Endothelial cell of umbilical vein (primary cell): ENCODE results near the gene THOC2. TPM values are rescaled to one million over a fixed set of nuclear protein-coding genes. Genes with fewer than 3 reads are reported as not detected.
"Not testable (repeated sequence)": the region's sequence is repeated elsewhere in the genome, so short reads cannot be mapped to it uniquely, and the experiment has no call there.

Experiments
- BruUV-seq: library from RNA; stranded (reverse); fragments of 400-500 nt; replicated peaks from 2 replicates; lab custom pipeline; 2021; lab: Mats Ljungman, UMichigan
- CTCF ChIA-PET: fragments of 300-600, 350-600 bp; sonication (Branson Sonifier 250); formaldehyde crosslinking; loops from one replicate; lab custom pipeline; 2021; ENCODE audit warnings: antibody characterized with exemption, inconsistent platforms; lab: Charles Lee
- POLR2A ChIA-PET: fragments of 300-600, 350-600 bp; sonication (Branson Sonifier 250); formaldehyde crosslinking; loops from one replicate; lab custom pipeline; 2021; ENCODE audit warnings: antibody characterized with exemption, inconsistent platforms; lab: Charles Lee
- DNase-seq: peaks from one replicate; pipeline ENCODE4 v3.0.0-alpha.2; 2011; ENCODE audit warnings: low read depth, low spot score
- FAIRE-seq: peaks from 2 replicates; lab custom pipeline; 2011; peaks lifted over from hg19 to GRCh38; lab: Jason Lieb, UNC
- H2AFZ ChIP-seq: 2 replicates; pipeline ENCODE4 v1.6.0; 2012; ENCODE audit warnings: low read depth, low read length, control low read depth, inconsistent platforms
- H3K27ac ChIP-seq: 2 replicates; pipeline ENCODE4 v1.5.1; 2011; ENCODE audit warnings: low read depth, mild to moderate bottlenecking, control low read depth, low read length, moderate library complexity; ENCODE audit not compliant: insufficient read depth
- H3K27me3 ChIP-seq, 2 experiments: 2 replicates each; pipeline versions ENCODE4 v1.6.0 to v1.6.1; 2011; ENCODE audit warnings: low read length in 2 of 2, mixed read lengths in 1 of 2; ENCODE audit not compliant: control insufficient read depth in 2 of 2, insufficient read depth in 2 of 2
- H3K36me3 ChIP-seq, 2 experiments: 2 replicates in 1 of 2; 3 replicates in 1 of 2; pipeline ENCODE4 v1.5.1; 2011; ENCODE audit warnings: low read length in 2 of 2, mild to moderate bottlenecking in 1 of 2, moderate library complexity in 1 of 2; ENCODE audit not compliant: control insufficient read depth in 2 of 2, insufficient read depth in 2 of 2; ENCODE audit errors: extremely low read depth in 1 of 2
- H3K4me1 ChIP-seq: 3 replicates; pipeline ENCODE4 v1.5.1; 2011; ENCODE audit warnings: mild to moderate bottlenecking, low read length; ENCODE audit not compliant: control insufficient read depth, insufficient read depth; ENCODE audit errors: extremely low read depth
- H3K4me2 ChIP-seq: 2 replicates; pipeline ENCODE4 v1.6.1; 2011; ENCODE audit warnings: low read length, control low read depth, mixed read lengths; ENCODE audit not compliant: insufficient read depth
- H3K4me3 ChIP-seq, 3 experiments: fragments of 200-600 bp in 1 of 3; sonication (generic), shearing (Covaris generic) in 1 of 3; replicated peaks in 1 of 3; 2 replicates each; pipeline ENCODE4 v1.5.1; 2011 to 2016; ENCODE audit warnings: control low read depth in 3 of 3, low read length in 3 of 3, mild to moderate bottlenecking in 2 of 3, inconsistent platforms in 1 of 3, low read depth in 1 of 3, moderate library complexity in 1 of 3; ENCODE audit not compliant: insufficient read depth in 1 of 3
- H3K79me2 ChIP-seq: 2 replicates; pipeline ENCODE4 v1.6.0; 2012; ENCODE audit warnings: low read length, inconsistent platforms; ENCODE audit not compliant: control insufficient read depth, insufficient read depth
- H3K9ac ChIP-seq: replicated peaks from 2 replicates; pipeline ENCODE3; 2011; ENCODE audit warnings: low read length, control low read depth; ENCODE audit not compliant: insufficient read depth; ENCODE audit errors: extremely low read depth
- H3K9me1 ChIP-seq: replicated peaks from 3 replicates; pipeline ENCODE4 v1.6.0; 2011; ENCODE audit warnings: mild to moderate bottlenecking, low read length; ENCODE audit not compliant: control insufficient read depth, insufficient read depth; ENCODE audit errors: extremely low read depth
- H3K9me3 ChIP-seq: replicated peaks from 2 replicates; pipeline ENCODE4 v1.5.1; 2012; ENCODE audit warnings: low read length, inconsistent platforms; ENCODE audit not compliant: control insufficient read depth, insufficient read depth
- H4K20me1 ChIP-seq: replicated peaks from 2 replicates; pipeline ENCODE3; 2011; ENCODE audit warnings: mild to moderate bottlenecking, low read length; ENCODE audit not compliant: control insufficient read depth, insufficient read depth; ENCODE audit errors: extremely low read depth
- FOS ChIP-seq: IDR thresholded peaks from 2 replicates; pipeline ENCODE4 v1.6.1; 2011; ENCODE audit warnings: mild to moderate bottlenecking, low read length, moderate library complexity, borderline replicate concordance; ENCODE audit not compliant: insufficient read depth
- dilution Hi-C: fragments of 300-500 bp; cut with MboI; formaldehyde crosslinking; loops from one replicate; pipeline ENCODE4 v1.15.0; 2019; ENCODE audit warnings: low sequenced_read_pairs; ENCODE audit not compliant: extremely low pct_ligation_motif_present
- intact Hi-C: fragments of 100-400 bp; cut with micrococcal nuclease; formaldehyde crosslinking; loops from one replicate; pipeline ENCODE4 v1.10.0; 2022
- polyA plus RNA-seq, 4 experiments: library from polyadenylated mRNA; depleted of rRNA in 3 of 4; stranded (reverse) in 3 of 4; unstranded in 1 of 4; fragments of >200 nt; gene quantifications; 2 replicates each; pipeline versions ENCODE4 v1.2.1 to v1.2.3, GENCODE V29; 2011 to 2012; ENCODE audit warnings: missing spikeins in 1 of 4
- total RNA-seq: library from RNA; stranded (reverse); gene quantifications from 2 replicates; pipeline ENCODE4 v1.2.3, GENCODE V29; 2021
- TF ChIP-seq, protein P1 (sequence below), 2 donors: IDR thresholded peaks; 1 replicate in 1 of 2; 2 replicates in 1 of 2; pipeline ENCODE4 v1.5.1; 2011; ENCODE audit warnings: low read length in 2 of 2, mild to moderate bottlenecking in 2 of 2, moderate library complexity in 2 of 2, control low read depth in 1 of 2, inconsistent platforms in 1 of 2, low read depth in 1 of 2; ENCODE audit not compliant: insufficient read depth in 1 of 2; ENCODE audit errors: extremely low read depth in 1 of 2

THOC2 gene
- total and polyA plus RNA-seq, 2 donors (not counting 3 experiments of a cell fraction or from before 2014, with no cell fraction given) = 26.0 to 72.9 TPM

DNA sequence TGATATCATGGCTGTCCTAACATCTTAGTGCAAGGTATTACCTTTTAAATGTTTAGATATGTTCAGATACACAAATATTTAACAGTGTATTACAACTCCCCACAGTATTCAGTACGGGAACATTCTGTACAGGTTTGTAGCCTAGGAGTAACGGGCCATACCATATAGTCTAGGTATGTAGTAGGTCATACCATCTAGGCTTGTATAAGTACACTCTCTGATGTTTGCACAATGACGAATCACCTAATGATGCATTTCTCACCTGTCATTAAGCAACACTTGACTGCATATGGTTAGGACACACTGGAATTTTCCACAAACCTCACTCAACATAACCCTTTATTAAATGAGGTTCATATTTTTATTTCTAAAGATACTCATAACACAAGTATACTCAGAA is 67.7 kb downstream of the THOC2 start:
- Histone ChIP-seq H3K27me3 (no peaks in the 10 kb centered on the region), H2AFZ (no peak overlapping the region), H3K79me2 (peaks cover 2% of the 10 kb centered on the region), H3K36me3 (peaks cover 0 to 4% of the 10 kb centered on the region in 2 experiments), H3K9me3 (no peaks in the 10 kb centered on the region), H3K4me3 (no peak overlapping the region), H3K4me1 (no peaks in the 10 kb centered on the region), H3K27ac (no peak overlapping the region), H4K20me1 (no peaks in the 10 kb centered on the region), H3K9ac (no peak overlapping the region), H3K9me1 (no peaks in the 10 kb centered on the region), H3K4me2 (no peak overlapping the region)
- no TSS peak for BruUV-seq
- FAIRE-seq = no peak
- POLR2A ChIA-PET = no interaction called here
- DNase-seq = no peak
- CTCF ChIA-PET = no interaction called here
- TF ChIP-seq FOS = no peak
- TF ChIP-seq, protein P1, sequence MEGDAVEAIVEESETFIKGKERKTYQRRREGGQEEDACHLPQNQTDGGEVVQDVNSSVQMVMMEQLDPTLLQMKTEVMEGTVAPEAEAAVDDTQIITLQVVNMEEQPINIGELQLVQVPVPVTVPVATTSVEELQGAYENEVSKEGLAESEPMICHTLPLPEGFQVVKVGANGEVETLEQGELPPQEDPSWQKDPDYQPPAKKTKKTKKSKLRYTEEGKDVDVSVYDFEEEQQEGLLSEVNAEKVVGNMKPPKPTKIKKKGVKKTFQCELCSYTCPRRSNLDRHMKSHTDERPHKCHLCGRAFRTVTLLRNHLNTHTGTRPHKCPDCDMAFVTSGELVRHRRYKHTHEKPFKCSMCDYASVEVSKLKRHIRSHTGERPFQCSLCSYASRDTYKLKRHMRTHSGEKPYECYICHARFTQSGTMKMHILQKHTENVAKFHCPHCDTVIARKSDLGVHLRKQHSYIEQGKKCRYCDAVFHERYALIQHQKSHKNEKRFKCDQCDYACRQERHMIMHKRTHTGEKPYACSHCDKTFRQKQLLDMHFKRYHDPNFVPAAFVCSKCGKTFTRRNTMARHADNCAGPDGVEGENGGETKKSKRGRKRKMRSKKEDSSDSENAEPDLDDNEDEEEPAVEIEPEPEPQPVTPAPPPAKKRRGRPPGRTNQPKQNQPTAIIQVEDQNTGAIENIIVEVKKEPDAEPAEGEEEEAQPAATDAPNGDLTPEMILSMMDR (IDR thresholded peaks at IDR 0.05; ENCODE audit: extremely low read depth in 1 of 2, insufficient read depth in 1 of 2, low read depth in 1 of 2, low read length in 2 of 2) = no peak
- intact Hi-C loops (no loop called here), dilution Hi-C loops (no loop called here)

DNA sequence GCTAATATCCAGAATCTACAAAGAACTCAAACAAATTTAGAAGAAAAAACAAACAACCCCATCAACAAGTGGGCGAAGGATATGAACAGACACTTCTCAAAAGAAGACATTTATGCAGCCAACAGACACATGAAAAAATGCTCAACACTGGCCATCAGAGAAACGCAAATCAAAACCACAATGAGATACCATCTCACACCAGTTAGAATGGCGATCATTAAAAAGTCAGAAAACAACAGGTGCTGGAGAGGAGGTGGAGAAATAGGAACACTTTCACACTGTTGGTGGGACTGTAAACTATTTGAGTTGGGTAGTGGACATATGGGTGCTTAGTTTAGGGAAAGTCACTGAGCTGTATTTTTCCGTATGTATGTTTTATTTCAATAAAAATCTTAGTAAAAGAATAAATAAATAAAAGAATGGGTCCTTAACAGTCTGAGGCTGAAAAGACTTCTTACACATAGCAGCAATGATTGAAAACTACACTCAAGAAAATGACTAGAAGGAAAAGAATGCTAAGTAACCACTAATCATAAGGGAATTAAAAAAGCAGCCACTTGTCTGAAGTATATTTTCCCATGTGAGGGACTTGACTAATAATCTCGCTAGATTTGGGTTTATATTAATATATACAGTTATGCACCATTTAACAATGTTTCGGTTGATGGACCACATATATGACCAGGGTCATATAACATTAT is 68.2 kb downstream of the THOC2 start:
- H3K79me2 ChIP-seq, H3K9me3 ChIP-seq, dilution Hi-C loops, intact Hi-C loops, H3K4me2 ChIP-seq, BruUV-seq, H3K27me3 ChIP-seq, H3K4me3 ChIP-seq, CTCF ChIA-PET, H3K36me3 ChIP-seq, H4K20me1 ChIP-seq, H2AFZ ChIP-seq, DNase-seq, POLR2A ChIA-PET, H3K27ac ChIP-seq, H3K9me1 ChIP-seq, H3K4me1 ChIP-seq, H3K9ac ChIP-seq: not testable (repeated sequence)
- FAIRE-seq = peak; percentile 53

DNA sequence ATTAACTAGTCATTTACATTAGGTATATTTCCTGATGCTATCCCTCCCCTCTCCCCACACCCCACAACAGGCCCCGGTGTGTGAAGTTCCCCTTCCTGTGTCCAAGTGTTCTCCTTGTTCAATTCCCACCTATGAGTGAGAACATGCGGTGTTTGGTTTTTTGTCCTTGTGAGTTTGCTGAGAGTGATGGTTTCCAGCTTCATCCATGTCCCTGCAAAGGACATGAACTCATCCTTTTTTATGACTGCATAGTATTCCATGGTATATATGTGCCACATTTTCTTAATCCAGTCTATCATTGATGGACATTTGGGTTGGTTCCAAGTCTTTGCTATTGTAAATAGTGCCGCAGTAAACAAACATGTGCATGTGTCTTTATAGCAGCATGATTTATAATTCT is 69.1 kb downstream of the THOC2 start:
- H3K4me3 ChIP-seq, POLR2A ChIA-PET, CTCF ChIA-PET, intact Hi-C loops, H3K9me3 ChIP-seq, H3K27ac ChIP-seq, H4K20me1 ChIP-seq, H3K4me1 ChIP-seq, H3K27me3 ChIP-seq, FAIRE-seq, H2AFZ ChIP-seq, H3K9ac ChIP-seq, dilution Hi-C loops, H3K9me1 ChIP-seq, DNase-seq, H3K36me3 ChIP-seq, H3K79me2 ChIP-seq, H3K4me2 ChIP-seq, BruUV-seq: not testable (repeated sequence)
